Kidney capillary endothelial cell (primary cell): ENCODE results near the gene FOXO3.
"Not testable (repeated sequence)": the region's sequence is repeated elsewhere in the genome, so short reads cannot be mapped to it uniquely, and the experiment has no call there.

Experiments used
- DNase-seq: peaks from one replicate; pipeline ENCODE4 v3.0.0-alpha.2; 2018; ENCODE audit warnings: low spot score

The FOXO3 gene

DNA sequence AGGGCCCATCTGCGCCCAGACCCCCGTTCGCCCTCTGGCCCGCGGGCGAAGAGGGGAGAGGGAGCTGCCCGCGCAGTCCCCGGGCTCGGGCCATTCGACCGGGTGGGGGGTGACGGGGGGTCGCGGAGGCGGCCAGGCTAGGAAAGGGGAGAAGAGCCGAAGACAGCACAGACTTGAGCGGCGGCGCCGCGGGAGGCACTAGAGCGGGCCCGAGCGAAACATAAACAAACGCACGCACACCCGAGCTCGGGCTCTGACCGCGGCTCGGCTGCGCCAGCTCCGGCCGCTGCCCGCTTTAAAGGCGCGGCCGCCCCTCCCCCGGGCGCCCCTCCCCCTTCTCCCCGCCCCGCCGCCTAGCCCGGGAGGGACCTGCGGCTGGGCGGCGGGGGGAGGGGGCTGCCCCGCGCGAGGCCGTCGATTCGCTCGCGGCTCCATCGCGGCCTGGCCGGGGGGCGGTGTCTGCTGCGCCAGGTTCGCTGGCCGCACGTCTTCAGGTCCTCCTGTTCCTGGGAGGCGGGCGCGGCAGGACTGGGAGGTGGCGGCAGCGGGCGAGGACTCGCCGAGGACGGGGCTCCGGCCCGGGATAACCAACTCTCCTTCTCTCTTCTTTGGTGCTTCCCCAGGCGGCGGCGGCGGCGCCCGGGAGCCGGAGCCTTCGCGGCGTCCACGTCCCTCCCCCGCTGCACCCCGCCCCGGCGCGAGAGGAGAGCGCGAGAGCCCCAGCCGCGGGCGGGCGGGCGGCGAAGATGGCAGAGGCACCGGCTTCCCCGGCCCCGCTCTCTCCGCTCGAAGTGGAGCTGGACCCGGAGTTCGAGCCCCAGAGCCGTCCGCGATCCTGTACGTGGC lies at the start of gene FOXO3:
TSS of gene FOXO3 (plus strand) at position 455 of the 846 bp plus-strand sequence. CDS start at position 747, 292 bp downstream.
- peak; percentile 67 for DNase-seq

DNA sequence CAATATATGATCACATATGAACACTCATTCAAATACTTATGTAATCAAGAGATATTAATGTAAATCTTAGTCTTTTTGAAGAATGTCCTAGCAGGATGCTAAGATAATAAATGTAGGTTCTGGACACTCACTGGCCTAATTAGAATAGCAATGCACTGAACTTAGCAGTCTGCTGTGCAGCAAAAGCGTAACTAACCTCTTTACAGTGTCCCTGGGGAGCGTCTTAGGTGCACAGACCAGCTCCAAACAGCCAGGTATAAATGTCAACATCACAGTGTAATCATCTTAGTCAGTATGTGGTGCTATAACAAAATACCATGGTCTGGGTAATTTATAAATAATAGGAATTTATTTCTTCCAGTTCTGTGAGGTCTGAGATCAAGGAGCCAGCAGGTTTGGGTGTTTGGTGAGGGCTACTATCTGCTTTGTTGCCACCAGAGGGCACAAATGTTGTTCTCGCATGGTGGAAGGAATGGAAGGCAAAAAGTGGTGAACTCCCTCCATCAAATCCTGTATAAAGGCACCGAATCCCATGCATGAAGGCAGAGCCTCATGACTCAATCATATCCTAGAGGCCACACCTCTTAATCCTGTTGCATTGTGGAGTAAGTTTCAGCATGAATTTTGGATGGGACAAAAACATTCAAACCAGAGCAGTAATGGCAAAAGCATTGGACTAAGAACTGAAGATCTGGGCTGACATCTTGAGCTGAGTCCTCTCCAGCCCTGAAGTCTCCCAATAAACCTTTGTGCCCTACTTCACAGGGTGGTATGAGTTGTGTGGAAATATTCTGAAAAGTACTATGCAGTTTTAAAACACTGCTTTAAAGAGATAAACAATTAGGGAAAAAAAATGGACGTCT lies 41.8 kb upstream of the FOXO3 start:
- DNase-seq, result no peak

DNA sequence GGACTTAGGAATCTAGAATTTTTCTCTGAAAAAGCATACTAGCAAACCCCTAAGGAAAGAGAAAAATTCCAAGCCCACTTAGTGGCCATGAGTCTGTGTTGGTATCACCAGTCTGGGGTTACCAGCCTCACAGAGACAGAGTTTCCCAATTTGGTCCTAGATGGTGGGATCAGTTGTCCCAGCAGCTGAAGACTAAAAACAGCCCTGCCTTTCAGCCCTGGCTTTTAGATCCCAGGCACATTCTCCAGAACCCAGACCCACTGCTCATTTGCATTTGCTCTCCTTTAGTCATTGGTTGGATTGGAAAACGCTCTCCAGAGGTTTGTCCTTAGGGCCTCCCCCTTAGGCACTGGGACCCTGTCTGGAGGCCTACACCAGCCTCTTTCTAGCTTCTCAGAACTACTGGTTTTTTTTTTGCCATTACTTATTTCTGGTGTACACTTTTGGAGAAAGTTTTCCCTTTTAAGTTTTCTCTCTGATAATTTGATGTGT lies 39.1 kb upstream of the FOXO3 start:
- no peak for DNase-seq

DNA sequence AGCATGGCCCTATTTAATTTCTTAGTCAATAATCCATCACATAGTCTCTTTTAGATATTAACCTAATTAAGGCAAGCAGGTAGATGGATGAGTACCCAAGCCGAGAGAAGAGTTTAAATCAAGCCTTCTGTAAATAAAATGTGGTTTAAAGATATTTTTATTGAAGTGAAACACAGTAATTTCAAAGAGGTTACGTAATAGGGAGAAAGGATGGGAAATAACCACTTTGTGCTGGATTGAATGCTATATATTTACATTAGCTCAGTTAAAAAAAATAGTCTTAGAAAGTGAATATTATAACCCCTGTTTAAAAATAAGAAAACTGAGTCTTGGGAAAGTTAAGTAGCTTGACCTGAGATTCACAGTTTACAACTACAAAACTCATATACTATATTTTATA lies 37.0 kb upstream of the FOXO3 start:
- DNase-seq, result no peak

GRCh38 chr6:108524528-108525248 lies 36.0 kb upstream of the FOXO3 start:
- DNase-seq, result no peak

DNA sequence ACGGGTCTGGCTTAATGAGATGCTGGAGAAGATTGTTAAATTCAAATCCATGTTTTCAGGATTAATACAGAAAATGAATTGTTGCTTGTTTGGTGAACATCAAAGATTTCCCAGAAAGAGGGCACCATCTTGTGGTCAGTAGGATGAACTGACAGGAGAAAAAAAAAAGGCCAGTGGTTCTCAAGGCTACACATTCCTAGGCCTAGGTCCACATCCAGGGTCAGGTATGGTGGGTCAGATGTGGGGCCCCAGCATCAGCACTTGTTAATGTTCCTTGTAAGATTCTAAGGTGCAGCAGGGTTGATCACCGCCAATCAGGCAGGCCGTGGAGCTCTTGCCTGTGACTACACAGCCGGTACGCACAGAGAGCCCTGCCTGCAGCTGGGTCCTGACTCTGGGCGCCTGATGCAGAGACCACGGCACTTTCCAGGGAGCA lies 34.0 kb upstream of the FOXO3 start:
- peak; percentile 36 for DNase-seq

DNA sequence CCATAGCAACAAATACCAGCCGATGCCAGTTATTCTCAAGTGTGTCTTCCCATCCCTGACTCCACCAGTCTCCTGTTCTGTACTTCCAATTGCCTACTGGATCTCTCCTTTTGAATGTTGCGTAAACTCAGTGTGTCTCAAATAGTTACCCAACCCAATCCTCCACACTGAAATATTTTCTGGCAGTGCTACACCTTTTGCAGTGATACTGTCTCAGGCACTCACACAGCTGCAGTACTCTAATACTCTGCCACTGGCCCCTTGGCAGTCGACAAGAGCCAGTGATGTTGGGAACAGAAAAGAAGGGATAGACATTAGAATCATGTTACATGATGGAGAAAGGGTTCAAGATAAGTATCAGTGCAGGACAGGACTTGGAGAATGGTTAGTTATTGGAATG lies 31.8 kb upstream of the FOXO3 start:
- no peak for DNase-seq

- no peak for DNase-seq
These were observed 29.4 kb upstream of the FOXO3 start for GRCh38 chr6:108531332-108531731.

- no peak for DNase-seq
These were observed 25.5 kb upstream of the FOXO3 start for GRCh38 chr6:108535114-108535742.

- DNase-seq, result not testable (repeated sequence)
These were observed 24.7 kb upstream of the FOXO3 start for GRCh38 chr6:108535920-108536535.

DNA sequence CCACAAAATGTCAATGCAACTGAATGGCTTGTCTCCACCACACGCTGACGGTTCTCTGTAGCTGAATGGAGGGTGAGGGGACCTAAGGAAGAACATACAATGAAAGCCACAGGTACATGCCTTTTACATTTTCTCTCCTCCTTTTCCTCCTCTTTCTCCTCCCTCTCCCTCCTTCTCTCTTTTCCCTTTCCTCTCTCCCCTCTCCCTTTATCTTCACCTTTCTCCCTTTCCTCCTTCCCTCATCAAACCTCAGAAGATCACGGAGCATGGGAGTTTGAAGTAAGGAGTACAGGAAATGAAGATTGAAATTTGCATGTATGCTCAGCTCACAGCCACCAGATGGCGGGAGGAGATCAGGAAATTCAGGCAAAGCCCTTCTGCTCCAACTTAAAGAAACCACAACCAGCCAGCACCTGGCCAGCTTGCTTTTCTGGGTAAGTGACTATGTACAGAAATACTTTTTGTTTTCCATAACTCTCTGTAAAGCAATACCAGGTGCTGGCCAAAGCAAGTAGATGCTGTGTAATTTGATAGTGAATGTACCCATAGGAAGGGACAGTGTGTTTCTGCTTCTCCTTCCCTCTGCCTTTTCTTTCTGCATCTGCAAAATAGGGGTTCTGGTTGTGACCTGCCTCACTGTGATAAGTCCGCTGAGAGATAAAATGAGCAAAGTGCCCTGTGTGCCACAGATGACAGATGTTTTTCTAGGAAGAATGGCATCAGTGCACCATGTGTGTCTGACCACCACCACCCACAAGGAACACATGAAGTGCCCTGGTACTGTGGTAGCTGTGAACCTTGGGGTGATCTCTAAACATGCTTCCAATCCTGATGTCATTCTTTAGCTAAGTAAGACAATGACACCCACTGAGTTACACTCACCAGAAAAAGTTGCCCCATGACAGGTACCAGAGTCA lies 18.6 kb upstream of the FOXO3 start:
- peak; percentile 66 for DNase-seq

DNA sequence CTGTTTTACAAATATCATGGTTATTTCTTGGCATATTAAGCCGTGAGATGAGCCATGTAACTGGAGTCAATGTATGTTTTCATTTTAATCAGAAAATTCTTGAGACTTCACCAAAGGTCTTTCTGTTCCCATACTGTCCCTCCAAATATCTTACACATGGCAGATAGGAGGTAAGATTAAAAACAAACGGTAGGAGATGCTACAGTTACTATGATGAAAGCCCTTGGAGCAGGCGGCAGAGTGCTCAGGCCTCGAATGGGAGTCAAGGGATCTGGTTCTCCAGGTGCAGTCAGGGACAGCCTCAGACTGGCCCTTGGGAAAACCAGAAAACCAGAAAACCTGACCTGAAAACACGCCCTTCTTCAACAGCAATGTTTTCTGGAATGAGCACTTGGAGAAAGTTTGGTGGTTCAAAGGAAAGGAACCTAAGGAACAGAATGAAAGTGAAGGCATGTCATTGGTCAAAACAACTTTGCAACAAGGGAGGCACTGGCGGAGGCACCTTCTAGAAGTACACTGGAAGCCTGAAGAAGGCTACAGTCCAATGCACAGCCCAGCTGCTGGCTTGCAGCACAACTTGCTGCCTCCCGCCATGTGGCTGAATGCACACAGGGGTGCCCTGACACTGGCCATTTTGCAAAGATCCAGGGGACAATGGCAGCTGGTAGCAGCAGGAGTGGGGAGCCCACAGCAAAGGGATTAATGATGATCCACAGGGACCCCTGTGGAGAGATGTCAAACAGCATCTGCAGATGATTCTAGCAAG lies 17.4 kb upstream of the FOXO3 start:
- DNase-seq, result no peak

GRCh38 chr6:108544606-108545005 lies 16.1 kb upstream of the FOXO3 start:
- no peak for DNase-seq

DNA sequence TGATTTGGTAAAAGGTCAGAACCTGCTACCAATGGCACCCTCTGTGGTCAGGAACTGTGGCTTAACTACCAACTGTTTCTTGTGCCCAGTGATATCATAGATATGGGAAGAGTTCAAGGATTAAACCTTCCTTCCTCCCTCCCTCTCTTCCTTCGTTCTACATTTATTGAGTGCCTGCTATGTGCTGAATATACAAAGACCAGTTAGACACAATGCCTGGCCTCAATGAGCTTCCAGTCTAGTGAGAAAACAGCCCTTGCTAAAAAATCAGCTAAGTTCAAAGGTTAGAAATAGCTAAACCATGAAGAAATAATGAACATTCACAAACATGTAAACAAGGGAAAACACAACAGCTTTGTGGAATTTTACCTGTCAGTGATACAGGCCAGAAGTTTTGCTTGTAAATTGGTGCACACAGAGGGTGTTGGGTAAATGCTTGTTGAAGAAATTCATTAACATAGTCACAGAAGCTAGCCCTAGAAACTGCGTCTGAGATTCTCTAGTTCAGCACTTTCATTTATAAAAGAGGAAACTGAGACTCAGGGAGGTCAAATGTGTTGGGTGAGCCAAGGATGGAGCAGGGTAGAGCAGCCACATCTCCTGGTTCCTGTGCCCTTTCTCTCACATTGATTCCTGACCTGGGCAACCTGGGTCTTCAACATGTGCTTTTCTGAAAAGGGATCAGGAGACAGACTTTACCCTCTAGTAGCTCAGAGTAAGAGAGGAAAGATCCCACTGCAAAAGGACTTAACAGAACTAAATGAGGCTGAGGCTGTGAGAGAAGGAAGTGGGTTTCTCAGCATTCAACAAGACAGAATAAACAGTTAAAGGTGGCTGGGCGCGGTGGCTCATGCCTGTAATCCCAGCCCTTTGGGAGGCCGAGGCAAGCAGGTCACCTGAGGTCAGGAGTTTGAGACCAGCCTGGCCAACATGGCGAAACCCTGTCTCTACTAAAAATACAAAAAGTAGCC lies 14.4 kb upstream of the FOXO3 start:
- DNase-seq, result no peak

DNA sequence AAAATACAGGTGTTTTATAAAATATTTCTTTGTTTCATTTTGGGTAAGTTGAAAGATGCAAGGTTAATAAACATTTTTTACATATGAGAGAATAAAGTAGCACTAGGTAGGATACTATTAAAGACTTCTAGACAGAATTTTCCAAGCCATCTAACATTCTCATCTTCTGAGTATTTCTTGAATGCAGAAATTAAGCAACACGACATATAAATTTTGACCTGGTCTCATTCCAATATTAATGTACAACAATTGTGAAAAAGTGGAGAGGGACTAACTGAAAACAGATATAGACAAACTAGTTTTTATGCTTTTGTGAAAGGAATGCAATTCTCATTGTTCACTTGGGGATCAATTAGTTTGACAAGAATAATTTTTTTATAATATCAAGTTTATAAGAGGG lies 11.5 kb upstream of the FOXO3 start:
- no peak for DNase-seq

GRCh38 chr6:108549741-108550140 lies 11.0 kb upstream of the FOXO3 start:
- no peak for DNase-seq

GRCh38 chr6:108550256-108550655 lies 10.5 kb upstream of the FOXO3 start:
- no peak for DNase-seq

DNA sequence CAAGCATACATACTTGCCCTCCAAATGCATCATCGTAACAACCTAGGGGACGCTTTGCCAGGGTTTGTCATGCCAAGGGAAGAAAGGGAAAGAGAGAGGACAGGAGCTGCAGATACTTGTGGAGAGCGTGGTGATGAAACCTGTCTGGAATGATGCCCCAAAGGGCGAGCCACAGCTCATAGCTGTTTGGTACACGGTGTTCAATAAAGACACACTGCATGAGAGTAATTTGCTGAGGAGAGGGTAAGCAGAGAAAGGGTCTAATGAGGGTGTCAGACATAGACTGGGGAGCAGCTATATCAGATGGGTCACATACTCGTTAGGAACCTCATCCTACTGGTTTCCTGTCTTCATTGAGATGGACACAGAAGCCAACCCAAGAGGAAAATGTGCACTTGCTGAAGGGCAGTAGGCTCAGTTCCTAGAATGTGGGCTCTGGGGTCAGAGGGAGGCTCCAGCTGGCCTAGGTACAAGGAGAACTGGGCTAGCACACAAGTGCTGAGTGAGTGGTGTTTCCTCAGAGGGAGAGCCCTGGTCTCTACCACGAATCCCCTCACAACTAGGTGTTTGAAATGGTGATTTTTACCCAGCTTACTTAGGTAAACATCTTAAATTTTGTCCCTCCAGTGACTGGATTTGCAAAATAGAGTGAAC lies 5.2 kb upstream of the FOXO3 start:
- no peak for DNase-seq
